Astrocyte of the cerebellum (primary cell): ENCODE results near the gene KRT79.

Experiments
- DNase-seq: peaks from one replicate; pipeline ENCODE4 v3.0.0-alpha.2; 2011; ENCODE audit warnings: low read depth
- H3K4me3 ChIP-seq: 2 replicates; pipeline ENCODE4 v1.5.1; 2011; ENCODE audit warnings: mild to moderate bottlenecking, low read depth, low read length, moderate library complexity
- CTCF ChIP-seq: IDR thresholded peaks from 2 replicates; pipeline ENCODE4 v1.5.1; 2012; ENCODE audit warnings: low read length, low read depth, moderate library complexity, mild to moderate bottlenecking; ENCODE audit errors: missing control alignments
- in situ Hi-C: cut with HindIII; loops from 2 replicates; pipeline ENCODE4 v1.10.0; 2017; ENCODE audit warnings: low sequenced_read_pairs

The KRT79 gene

GRCh38 chr12:52838609-52839435 lies 4.7 kb upstream of the KRT79 start:
- no peak overlapping the region for H3K4me3 ChIP-seq
- in situ Hi-C loops, result no loop called here
- TF ChIP-seq CTCF, result no peak
- DNase-seq, result no peak

GRCh38 chr12:52837781-52838608 lies 3.9 kb upstream of the KRT79 start:
- no peak overlapping the region for H3K4me3 ChIP-seq
- in situ Hi-C loops, result no loop called here
- DNase-seq, result no peak
- no peak for TF ChIP-seq CTCF

- no peak for TF ChIP-seq CTCF
- peak; percentile 43 for DNase-seq
- in situ Hi-C loops, result no loop called here
- no peak overlapping the region for H3K4me3 ChIP-seq
Measured at GRCh38 chr12:52837413-52837741, 3.3 kb upstream of the KRT79 start.

- in situ Hi-C loops, result no loop called here
- no peak for DNase-seq
- no peak for TF ChIP-seq CTCF
- no peak overlapping the region for H3K4me3 ChIP-seq
Measured at GRCh38 chr12:52836491-52837412, 2.6 kb upstream of the KRT79 start.

GRCh38 chr12:52836042-52836466 lies 1.9 kb upstream of the KRT79 start:
- no peak for DNase-seq

More at GRCh38 chr12:52836042-52836466, 1.9 kb upstream of the KRT79 start:
- no peak overlapping the region for H3K4me3 ChIP-seq
- TF ChIP-seq CTCF, result no peak
- in situ Hi-C loops, result no loop called here
